ENCODE results near the gene FSTL4. TPM values are rescaled to one million over a fixed set of nuclear protein-coding genes. Genes with fewer than 3 reads are reported as not detected.

The FSTL4 gene
- total RNA-seq, 2 experiments from 2014 or later: not detected

DNA sequence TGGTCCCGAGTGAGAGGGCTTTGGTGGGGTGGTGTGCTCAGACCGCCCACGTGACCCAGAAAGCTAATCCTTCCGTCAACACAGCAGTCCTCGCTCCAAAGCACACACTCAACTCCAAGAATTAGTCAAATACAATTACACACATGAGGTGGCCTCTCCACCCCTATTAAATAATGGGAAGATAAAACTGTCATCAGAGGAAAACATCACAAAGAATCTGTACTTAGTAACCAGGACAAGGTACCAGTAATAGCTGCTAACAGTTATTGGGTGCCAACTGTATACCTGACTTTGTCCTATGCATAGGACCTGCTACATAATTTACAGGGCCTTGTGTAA lies 337.8 kb downstream of the FSTL4 start:
- Histone ChIP-seq H3K79me2 (ENCODE audit: insufficient read depth, low read depth, low read length) (no peaks in the 10 kb centered on the region), H3K4me3 (ENCODE audit: low read depth, low read length, poor library complexity, severe bottlenecking) (no peak overlapping the region), H3K4me2 (ENCODE audit: low read length) (no peak overlapping the region), H3K4me1 (ENCODE audit: insufficient read depth, low read length, poor library complexity, severe bottlenecking) (no peaks in the 10 kb centered on the region), H3K9me2 (ENCODE audit: insufficient read depth, low read length) (no peaks in the 10 kb centered on the region), H3K27ac (ENCODE audit: low read depth, low read length, poor library complexity, severe bottlenecking) (no peak overlapping the region), H4K20me1 (ENCODE audit: insufficient read depth, low read length) (no peaks in the 10 kb centered on the region), H3K9me3 (ENCODE audit: low read length) (no peaks in the 10 kb centered on the region), H3K36me3 (ENCODE audit: insufficient read depth, low read length) (no peaks in the 10 kb centered on the region), H2AFZ (ENCODE audit: low read length) (no peak overlapping the region)
- intact Hi-C loops (cut with micrococcal nuclease; ENCODE audit: unreplicated experiment): no loop called here
- BruUV-seq (replicated peaks): no TSS peak
- ChIA-PET POLR2A (no interaction called here), CTCF (ENCODE audit: unreplicated experiment) (no interaction called here)
- no peak for DNase-seq (ENCODE audit: low spot score)
- no peak for TF ChIP-seq EZH2phosphoT487 (IDR thresholded peaks at IDR 0.05; ENCODE audit: borderline replicate concordance, low read depth, low read length)
- TF ChIP-seq, protein P1, sequence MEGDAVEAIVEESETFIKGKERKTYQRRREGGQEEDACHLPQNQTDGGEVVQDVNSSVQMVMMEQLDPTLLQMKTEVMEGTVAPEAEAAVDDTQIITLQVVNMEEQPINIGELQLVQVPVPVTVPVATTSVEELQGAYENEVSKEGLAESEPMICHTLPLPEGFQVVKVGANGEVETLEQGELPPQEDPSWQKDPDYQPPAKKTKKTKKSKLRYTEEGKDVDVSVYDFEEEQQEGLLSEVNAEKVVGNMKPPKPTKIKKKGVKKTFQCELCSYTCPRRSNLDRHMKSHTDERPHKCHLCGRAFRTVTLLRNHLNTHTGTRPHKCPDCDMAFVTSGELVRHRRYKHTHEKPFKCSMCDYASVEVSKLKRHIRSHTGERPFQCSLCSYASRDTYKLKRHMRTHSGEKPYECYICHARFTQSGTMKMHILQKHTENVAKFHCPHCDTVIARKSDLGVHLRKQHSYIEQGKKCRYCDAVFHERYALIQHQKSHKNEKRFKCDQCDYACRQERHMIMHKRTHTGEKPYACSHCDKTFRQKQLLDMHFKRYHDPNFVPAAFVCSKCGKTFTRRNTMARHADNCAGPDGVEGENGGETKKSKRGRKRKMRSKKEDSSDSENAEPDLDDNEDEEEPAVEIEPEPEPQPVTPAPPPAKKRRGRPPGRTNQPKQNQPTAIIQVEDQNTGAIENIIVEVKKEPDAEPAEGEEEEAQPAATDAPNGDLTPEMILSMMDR (conservative IDR thresholded peaks at IDR 0.05; ENCODE audit: low read length): no peak

DNA sequence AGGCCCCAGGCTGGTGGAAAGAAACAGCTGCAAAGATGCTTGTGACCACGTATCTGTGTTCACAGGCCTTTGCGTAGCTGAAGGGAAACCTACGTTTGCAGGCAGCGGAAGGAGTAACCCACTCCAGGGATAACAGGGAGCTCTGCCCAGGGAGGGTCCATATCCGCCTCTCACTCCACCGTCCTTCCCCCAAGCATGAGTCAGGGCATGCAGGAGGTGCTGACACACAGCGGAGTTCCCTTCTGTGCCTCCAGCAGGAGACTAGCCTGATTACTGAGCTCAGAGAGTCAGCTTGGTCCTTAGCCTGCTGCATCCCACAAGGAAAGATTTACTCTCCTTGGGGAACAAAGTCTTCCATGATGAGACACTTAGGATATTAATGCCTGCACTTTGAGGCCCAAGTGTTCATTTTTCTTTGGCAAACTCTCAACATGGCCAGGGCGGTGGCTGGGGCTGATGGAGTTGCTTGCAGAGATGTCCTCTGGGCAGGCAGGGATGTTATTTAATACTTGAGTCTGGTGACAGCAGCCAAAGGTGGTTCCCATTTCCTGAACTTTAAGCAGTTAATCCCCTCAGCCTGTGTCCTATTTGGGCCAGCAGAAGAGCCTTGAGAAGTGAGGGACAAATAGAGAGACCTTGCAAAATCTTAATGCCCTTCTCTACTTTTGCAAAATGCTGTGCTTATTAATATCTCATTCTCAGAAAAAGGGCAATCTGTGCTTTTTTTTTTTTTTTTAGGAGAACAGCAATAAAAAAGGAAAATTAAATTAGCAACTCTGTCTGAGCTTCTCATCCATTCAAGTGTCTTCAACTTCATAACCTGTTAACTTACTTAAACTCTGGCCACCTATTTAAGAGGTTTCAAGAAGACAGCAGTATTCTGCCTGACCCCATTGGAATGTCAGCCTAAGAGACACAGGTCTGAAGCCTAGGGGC lies 338.4 kb downstream of the FSTL4 start:
- ChIA-PET CTCF (ENCODE audit: unreplicated experiment) (no interaction called here), POLR2A (no interaction called here)
- Histone ChIP-seq H3K27ac (ENCODE audit: low read depth, low read length, poor library complexity, severe bottlenecking) (no peak overlapping the region), H3K4me3 (ENCODE audit: low read depth, low read length, poor library complexity, severe bottlenecking) (no peak overlapping the region), H4K20me1 (ENCODE audit: insufficient read depth, low read length) (no peaks in the 10 kb centered on the region), H3K4me2 (ENCODE audit: low read length) (no peak overlapping the region), H3K9me2 (ENCODE audit: insufficient read depth, low read length) (no peaks in the 10 kb centered on the region), H3K79me2 (ENCODE audit: insufficient read depth, low read depth, low read length) (no peaks in the 10 kb centered on the region), H2AFZ (ENCODE audit: low read length) (no peak overlapping the region), H3K4me1 (ENCODE audit: insufficient read depth, low read length, poor library complexity, severe bottlenecking) (no peaks in the 10 kb centered on the region), H3K36me3 (ENCODE audit: insufficient read depth, low read length) (no peaks in the 10 kb centered on the region), H3K9me3 (ENCODE audit: low read length) (no peaks in the 10 kb centered on the region)
- DNase-seq (ENCODE audit: low spot score): no peak
- intact Hi-C loops (cut with micrococcal nuclease; ENCODE audit: unreplicated experiment): no loop called here
- TF ChIP-seq, protein P1 (conservative IDR thresholded peaks at IDR 0.05; ENCODE audit: low read length): no peak
- no peak for TF ChIP-seq EZH2phosphoT487 (IDR thresholded peaks at IDR 0.05; ENCODE audit: borderline replicate concordance, low read depth, low read length)
- no TSS peak for BruUV-seq (replicated peaks)

DNA sequence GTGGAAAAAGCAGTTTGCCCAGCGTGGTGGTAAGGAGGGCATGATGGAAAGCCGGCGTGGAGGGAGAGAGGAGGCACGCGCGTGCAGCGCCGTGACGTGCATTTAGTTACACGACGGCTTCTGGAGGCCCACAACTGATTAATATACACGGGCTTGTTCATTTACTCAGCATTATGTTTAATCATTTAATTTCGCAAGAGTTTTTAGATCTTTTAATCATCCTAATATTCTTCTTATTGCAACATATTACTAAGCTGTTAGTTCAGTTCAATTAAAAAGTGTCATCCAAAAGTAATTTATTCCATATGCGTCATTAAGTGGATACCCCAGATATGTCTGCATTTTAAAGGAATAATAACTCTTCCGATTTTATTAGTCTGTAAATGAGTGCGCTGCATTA lies 340.0 kb downstream of the FSTL4 start:
- Histone ChIP-seq H4K20me1 (ENCODE audit: insufficient read depth, low read length) (no peaks in the 10 kb centered on the region), H3K36me3 (ENCODE audit: insufficient read depth, low read length) (no peaks in the 10 kb centered on the region), H3K9me2 (ENCODE audit: insufficient read depth, low read length) (no peaks in the 10 kb centered on the region), H3K79me2 (ENCODE audit: insufficient read depth, low read depth, low read length) (no peaks in the 10 kb centered on the region), H3K4me3 (ENCODE audit: low read depth, low read length, poor library complexity, severe bottlenecking) (no peak overlapping the region), H3K27ac (ENCODE audit: low read depth, low read length, poor library complexity, severe bottlenecking) (no peak overlapping the region), H3K9me3 (ENCODE audit: low read length) (no peaks in the 10 kb centered on the region), H3K4me2 (ENCODE audit: low read length) (no peak overlapping the region), H2AFZ (ENCODE audit: low read length) (no peak overlapping the region), H3K4me1 (ENCODE audit: insufficient read depth, low read length, poor library complexity, severe bottlenecking) (no peaks in the 10 kb centered on the region)
- TF ChIP-seq, protein P1 (conservative IDR thresholded peaks at IDR 0.05; ENCODE audit: low read length): no peak
- TF ChIP-seq EZH2phosphoT487 (IDR thresholded peaks at IDR 0.05; ENCODE audit: borderline replicate concordance, low read depth, low read length): no peak
- BruUV-seq (replicated peaks): no TSS peak
- intact Hi-C loops (cut with micrococcal nuclease; ENCODE audit: unreplicated experiment): no loop called here
- ChIA-PET CTCF (ENCODE audit: unreplicated experiment) (no interaction called here), POLR2A (no interaction called here)
- DNase-seq (ENCODE audit: low spot score): no peak
